HG03064 (cell line): ENCODE data around the gene WDR46.

ENCODE experiments used
- ATAC-seq: cut with Tn5 transposase; IDR thresholded peaks from one replicate; pipeline ENCODE4 v1.9.1; 2021; ENCODE audit warnings: low read depth; ENCODE audit not compliant: unreplicated experiment

Gene WDR46

DNA sequence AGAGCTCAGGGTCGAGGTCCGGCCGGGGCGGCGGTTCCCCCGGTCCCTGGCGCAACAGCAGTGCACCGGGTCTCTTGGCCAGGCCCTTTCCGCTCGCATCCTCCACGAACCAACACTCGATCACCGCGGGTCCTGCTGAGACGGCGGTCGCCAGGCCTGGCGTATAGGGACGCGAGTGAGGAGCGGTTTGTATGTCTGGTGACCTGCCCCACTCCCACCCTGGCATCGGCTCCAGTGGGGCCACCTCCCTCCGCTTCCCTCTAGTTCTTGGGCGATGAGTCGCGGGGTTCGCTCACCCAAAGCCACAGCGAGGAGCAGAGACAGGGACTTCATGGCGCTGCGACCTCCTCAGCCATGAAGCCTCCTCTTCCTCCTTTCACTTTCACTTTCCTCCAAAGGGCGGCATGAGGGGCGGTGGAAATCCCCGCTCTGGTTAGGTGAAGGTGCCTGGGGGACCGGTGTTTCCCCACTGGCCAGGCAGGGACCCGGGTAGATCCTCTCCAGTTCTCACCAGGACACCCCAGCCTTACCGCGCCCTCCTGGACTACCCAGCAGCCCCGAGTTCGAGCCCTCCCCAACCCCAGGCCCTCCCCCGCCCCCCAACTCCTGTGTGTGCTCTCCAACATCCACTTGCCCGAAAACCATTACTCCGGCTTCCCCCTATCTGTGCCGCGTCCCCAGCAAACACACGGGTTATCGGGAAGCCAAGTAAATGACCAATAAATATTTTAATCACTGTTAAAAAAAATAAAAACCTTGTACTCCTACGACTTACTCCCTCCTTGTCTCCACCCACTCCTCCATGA, 24.9 kb upstream of the WDR46 start, which contains the start of gene TAPBP:
TSS of gene TAPBP (minus strand) at position 370 of the 806 bp plus-strand sequence. CDS start at position 333, 37 bp downstream.
- ATAC-seq: peak; percentile 30

- no peak for ATAC-seq
These were observed 24.2 kb upstream of the WDR46 start for GRCh38 chr6:33313105-33313708.

DNA sequence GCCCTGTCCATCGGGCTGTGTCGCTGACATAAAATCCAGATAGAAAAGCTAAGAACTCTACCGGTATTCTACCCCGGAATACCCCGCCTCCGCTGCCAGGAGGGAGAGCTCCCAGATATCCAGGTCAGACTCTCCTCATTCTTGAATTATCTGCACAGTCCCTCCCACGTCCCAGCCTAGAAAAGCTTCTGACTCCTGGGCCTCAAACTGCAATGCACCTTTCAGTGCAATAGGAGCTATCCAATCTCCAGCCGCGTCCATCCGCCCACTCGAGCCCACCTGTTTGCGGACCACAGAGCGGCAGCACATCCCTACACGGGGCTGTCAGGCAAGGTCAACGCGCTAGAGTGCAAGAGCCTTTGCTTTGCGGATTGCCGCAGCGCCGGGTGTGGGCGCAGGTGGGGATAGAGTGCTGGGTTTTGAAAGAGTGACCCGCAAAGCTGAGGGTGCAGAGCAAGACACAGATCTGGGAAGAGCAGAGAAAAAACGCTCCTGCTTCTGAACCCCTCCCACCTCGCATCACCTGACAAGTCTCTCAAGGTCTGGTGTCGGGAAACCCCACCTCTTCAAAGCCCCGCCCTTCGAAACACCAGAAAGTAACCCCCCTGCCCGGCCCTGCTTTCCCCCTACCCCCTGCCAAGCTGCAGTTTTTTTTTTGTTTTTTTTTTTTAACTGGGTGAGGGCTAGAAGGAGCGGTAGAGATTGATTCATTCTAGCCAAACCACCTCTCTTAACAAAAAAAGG, 23.5 kb upstream of the WDR46 start:
- ATAC-seq: no peak

DNA sequence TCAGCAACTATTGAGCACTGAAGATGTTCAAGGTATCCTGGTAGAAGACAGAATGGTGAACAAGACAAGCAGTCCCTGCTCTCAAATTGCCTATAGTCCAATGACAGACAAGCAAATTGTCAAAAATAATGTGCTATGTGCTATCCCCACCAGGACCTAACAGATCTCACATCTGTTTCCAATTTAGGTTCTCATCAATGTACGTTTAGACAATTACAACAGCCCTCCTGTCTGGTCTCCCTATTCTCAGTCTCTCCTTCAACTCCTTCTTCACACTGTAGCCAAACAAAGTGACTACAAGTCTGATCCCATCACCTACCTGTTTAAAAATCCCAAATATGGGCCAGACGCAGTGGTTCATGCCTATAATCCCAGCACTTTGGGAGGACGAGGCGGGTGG, 17.3 kb upstream of the WDR46 start:
- ATAC-seq: no peak

GRCh38 chr6:33305052-33305451, 16.0 kb upstream of the WDR46 start:
- no peak for ATAC-seq

DNA sequence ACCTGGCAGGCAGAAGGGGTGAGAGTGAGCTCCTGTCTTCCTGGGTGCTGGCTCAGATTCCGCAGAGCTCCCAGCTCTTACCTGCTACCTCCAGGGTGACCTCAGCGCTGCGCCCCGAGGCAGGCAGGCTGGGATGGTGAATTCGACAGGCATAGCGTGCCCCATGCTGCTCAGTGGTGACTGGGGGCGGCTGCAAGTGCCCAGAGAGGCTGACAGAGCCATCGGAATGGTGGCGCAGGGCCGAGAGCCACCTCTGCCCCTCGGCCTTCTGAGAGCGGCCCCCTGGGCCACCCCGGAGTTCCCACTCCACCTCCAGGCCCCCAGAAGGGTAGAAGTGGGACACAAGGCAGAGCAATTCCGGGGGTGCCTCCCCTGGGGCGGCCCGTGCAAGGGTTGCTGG, 15.2 kb upstream of the WDR46 start:
- no peak for ATAC-seq

GRCh38 chr6:33301877-33302276, 12.8 kb upstream of the WDR46 start:
- ATAC-seq: no peak

DNA sequence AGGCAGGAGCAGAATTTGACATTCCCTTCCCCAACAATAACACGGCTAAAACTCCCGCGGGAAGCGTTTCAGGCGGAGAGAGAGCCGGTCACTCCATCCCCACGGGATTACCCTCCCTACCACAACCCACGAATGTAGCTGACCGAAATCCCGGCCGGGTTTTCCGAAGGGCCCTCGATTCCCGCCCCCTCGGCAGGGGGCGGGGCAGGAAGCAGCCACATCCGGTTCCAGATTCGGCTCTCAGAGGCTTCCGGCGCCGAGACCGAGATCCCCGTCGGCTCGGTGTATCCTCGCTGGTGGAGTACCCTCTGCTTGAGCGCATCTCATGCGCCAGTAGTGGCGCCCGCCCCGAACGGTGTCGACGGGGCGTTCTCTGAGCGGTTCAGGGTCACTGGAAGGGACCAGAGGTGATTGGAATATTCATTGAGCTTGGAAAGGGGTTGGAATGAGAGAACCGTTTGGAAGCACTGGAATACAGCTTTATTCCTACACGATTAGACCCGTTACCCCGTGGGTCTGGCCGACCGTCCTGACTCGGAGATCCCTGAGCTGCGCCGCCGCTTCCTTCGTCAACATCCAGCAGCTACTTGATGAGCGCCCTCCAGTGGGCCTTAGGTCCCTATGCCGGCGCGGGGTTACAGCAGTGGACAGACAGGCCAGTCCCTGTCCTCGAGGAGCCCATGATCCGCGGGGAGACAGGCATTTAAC, 10.4 kb upstream of the WDR46 start:
- peak; percentile 69 for ATAC-seq

DNA sequence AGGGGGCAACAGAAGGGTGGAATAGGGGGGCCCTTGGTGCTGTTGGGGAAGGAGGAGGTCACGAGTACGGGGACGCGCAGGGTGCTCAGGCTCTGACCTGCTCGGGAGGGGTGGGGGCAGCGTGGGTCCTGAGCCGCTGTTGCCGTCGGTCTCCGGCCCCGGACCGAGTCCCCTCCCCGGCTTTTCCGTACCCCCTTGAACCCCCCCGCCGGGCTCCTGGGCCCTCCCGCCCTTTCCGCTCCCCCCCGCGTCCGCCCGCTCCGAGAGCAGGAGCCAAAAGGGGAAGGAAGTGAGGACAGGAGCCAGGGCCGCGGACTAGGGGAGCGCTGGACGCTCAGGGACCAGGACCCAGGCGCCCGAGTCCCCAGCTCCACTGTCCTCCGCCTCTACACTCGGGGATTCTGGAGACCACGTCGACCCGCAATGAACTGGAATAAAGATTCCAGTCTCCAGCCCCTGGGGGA, 9.8 kb upstream of the WDR46 start, which contains the start of gene RGL2:
TSS of gene RGL2 (minus strand) at position 170 of the 464 bp plus-strand sequence. CDS start 332 bp downstream, outside the sequence.
- no peak for ATAC-seq

GRCh38 chr6:33297956-33298772, 9.1 kb upstream of the WDR46 start:
- ATAC-seq: no peak

DNA sequence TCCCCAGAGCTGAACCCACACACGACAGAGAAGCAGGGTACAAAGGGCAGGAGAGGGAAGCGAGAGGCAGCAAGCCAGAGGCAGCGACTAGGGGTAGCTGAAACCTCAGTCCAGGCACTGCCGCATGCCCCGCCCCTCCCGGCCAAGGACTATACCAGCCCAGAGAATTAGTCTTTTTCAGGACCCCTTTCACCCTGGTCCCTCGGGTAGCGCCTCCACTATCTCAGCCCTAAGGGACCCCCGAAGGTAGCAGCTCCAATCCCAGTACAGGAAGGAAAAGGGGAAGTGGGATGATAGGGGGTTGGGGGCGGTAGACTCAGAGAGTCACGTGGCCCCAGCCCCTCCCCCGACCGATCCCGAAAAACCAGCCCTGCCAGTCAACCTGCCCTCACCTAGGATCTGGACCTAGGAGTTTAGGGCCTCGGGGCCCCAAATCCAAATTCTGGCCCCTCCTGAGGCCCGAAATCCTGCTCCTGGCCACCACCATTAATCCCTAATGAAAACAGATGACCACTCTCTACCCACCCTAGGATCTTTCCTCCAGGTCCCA, 8.4 kb upstream of the WDR46 start:
- ATAC-seq: no peak

- no peak for ATAC-seq
These were observed 7.9 kb upstream of the WDR46 start for GRCh38 chr6:33296797-33297405.

- no peak for ATAC-seq
These were observed 6.8 kb upstream of the WDR46 start for GRCh38 chr6:33295621-33296369.

- ATAC-seq: no peak
These were observed 5.2 kb upstream of the WDR46 start for GRCh38 chr6:33294086-33294823.

DNA sequence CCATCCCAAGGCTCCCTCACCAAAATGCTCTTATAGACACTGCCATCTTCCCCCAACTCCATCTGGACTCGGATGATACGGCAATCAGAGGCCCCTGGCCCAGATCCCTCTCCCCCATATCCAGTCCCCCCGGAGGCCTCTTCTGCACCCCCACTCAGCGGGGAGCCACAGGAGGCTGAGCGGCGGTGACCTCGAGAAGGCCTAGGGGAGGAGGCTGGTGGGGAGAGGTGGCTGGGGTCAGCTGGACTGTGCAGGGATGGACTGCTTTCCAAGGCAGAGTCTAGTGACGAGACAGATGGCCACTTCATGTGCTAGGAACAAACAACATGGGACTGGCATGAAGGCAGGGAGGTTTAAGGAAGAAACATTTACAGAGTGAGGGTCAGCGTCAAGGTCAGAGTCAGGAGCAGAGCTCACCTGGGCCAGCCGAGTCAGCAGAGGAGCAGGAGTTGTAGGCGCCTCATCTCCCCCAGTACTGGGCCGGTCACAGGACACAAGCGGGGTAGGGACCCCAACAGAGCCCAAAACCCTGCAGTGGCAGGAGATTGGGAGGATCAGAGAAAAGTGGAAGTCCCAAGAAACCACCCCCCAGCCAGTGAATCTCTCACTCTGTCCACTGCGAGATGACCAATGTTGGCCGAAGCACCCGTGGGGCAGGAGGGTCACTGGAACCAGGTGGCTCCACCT, 4.1 kb upstream of the WDR46 start:
- no peak for ATAC-seq

- no peak for ATAC-seq
These were observed 1.4 kb upstream of the WDR46 start for GRCh38 chr6:33290459-33290858.

GRCh38 chr6:33289784-33290315, 811 bp upstream of the WDR46 start:
- ATAC-seq: no peak
